ENCODE measurements around the gene MTOR. TPM values are rescaled to one million over a fixed set of nuclear protein-coding genes. Genes with fewer than 3 reads are reported as not detected.

The MTOR gene
- total and polyA plus RNA-seq, 2 donors (not counting 1 experiment from before 2014, with no cell fraction given) = 30.7 to 50.7 TPM

DNA sequence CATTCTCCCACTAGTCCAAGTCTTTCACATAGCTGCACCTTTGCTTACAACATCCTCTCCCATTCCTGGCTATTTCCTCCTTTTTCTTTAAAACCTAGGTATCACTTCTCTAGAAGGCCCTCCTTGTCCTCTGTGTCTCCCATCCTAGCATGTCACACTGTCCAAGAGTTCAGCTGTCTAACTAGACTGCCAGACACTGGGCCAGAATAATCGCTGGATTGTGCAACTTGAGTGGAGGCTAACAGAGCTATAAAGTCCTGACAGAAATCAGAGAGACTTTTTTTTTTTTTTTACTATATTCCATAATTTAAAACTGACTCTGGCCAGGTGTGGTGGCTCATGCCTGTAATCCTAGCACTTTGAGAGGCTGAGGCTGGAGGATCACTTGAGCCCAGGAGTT lies 77.4 kb downstream of the MTOR start:
- Mint-ChIP-seq H3K9me3 (ENCODE audit: insufficient read depth) (no peaks in the 10 kb centered on the region), H3K4me1 (no peaks in the 10 kb centered on the region), H3K27ac (no peak overlapping the region), H3K4me3 (no peak overlapping the region), H3K27me3 (no peaks in the 10 kb centered on the region)
- no peak overlapping the region for H3K27ac ChIP-seq (ENCODE audit: low read length in 2 of 2)
- no peak overlapping the region for H3K4me2 ChIP-seq (replicated peaks; ENCODE audit: low read depth, low read length, poor library complexity, severe bottlenecking)
- no peak overlapping the region for H3K4me3 ChIP-seq (ENCODE audit: control extremely low read depth in 1 of 5, extremely low read depth in 1 of 5, insufficient read depth in 1 of 5, low read depth in 2 of 5, low read length in 4 of 5)
- H3K4me1 ChIP-seq (ENCODE audit: control insufficient read depth in 2 of 2, insufficient read depth in 2 of 2, low read length in 2 of 2) = no peaks in the 10 kb centered on the region
- peaks cover 10% of the 10 kb centered on the region for H3K79me2 ChIP-seq (ENCODE audit: control insufficient read depth, insufficient read depth, low read length)
- TF ChIP-seq EZH2 (IDR thresholded peaks at IDR 0.05; ENCODE audit: borderline replicate concordance, insufficient read depth, low read depth, low read length, poor library complexity, severe bottlenecking) (no peak), CTCF (IDR thresholded peaks at IDR 0.05) (no peak)
- DNase-seq (no peak), ATAC-seq (ENCODE audit: low read depth) (no peak)
- H3K27me3 ChIP-seq (replicated peaks in 1 of 4; ENCODE audit: control extremely low read depth in 1 of 4, control insufficient read depth in 3 of 4, insufficient read depth in 4 of 4, low read length in 3 of 4) = no peaks in the 10 kb centered on the region
- no peaks in the 10 kb centered on the region for H3K9me3 ChIP-seq (ENCODE audit: control extremely low read depth in 1 of 3, control insufficient read depth in 2 of 3, insufficient read depth in 1 of 3, low read length in 2 of 3)
- intact Hi-C loops (cut with micrococcal nuclease) = no loop called here
- no peak overlapping the region for H2AFZ ChIP-seq (ENCODE audit: insufficient read depth, low read depth, low read length, poor library complexity, severe bottlenecking)
- H4K20me1 ChIP-seq (ENCODE audit: control insufficient read depth, insufficient read depth, low read length, poor library complexity, severe bottlenecking) = no peaks in the 10 kb centered on the region
- no CpG with 5 or more reads among the region's 1 CpG for WGBS (ENCODE audit: insufficient coverage)
- ChIA-PET POLR2A (no interaction called here), CTCF (no interaction called here)
- H3K36me3 ChIP-seq (replicated peaks in 1 of 2; ENCODE audit: control extremely low read depth in 1 of 2, control insufficient read depth in 1 of 2, extremely low read depth in 1 of 2, insufficient read depth in 2 of 2, low read length in 1 of 2) = peaks cover 3 to 54% of the 10 kb centered on the region in 2 experiments
- H3K9ac ChIP-seq (ENCODE audit: low read length) = no peak overlapping the region

DNA sequence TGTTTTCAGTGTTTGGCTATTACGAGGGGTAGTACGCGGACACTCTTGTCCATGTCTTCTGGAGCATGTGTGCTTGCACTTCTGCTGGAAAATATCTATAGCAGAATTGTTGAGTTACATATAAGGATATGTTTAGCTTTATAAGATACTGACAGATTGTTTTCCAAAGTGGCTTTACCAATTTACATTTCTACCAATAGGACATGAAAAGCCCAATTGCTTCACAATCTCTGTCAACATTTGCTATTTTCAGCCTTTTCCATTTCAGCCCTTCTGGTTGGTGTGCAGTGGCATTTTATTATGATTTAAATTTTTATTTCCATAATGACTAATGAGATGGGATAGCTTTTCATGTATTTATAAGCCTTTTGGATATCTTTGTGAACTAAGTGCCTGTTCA lies 79.5 kb downstream of the MTOR start:
- H3K4me1 Mint-ChIP-seq = no peaks in the 10 kb centered on the region
- no peaks in the 10 kb centered on the region for H3K27me3 ChIP-seq (replicated peaks in 1 of 4; ENCODE audit: control extremely low read depth in 1 of 4, control insufficient read depth in 3 of 4, insufficient read depth in 4 of 4, low read length in 3 of 4)
- ATAC-seq (ENCODE audit: low read depth) = no peak
- no peaks in the 10 kb centered on the region for H3K4me1 ChIP-seq (ENCODE audit: control insufficient read depth in 2 of 2, insufficient read depth in 2 of 2, low read length in 2 of 2)
- intact Hi-C loops (cut with micrococcal nuclease) = no loop called here
- WGBS (ENCODE audit: insufficient coverage) = no CpG with 5 or more reads among the region's 3 CpGs
- H3K9me3 ChIP-seq (ENCODE audit: control extremely low read depth in 1 of 3, control insufficient read depth in 2 of 3, insufficient read depth in 1 of 3, low read length in 2 of 3) = no peaks in the 10 kb centered on the region
- H3K27ac ChIP-seq (ENCODE audit: low read length in 2 of 2) = no peak overlapping the region
- H3K4me3 Mint-ChIP-seq = no peak overlapping the region
- H3K36me3 ChIP-seq (replicated peaks in 1 of 2; ENCODE audit: control extremely low read depth in 1 of 2, control insufficient read depth in 1 of 2, extremely low read depth in 1 of 2, insufficient read depth in 2 of 2, low read length in 1 of 2) = peaks cover 3 to 47% of the 10 kb centered on the region in 2 experiments
- no peaks in the 10 kb centered on the region for H3K79me2 ChIP-seq (ENCODE audit: control insufficient read depth, insufficient read depth, low read length)
- H3K27ac Mint-ChIP-seq = no peak overlapping the region
- no peak overlapping the region for H3K9ac ChIP-seq (ENCODE audit: low read length)
- no peak for DNase-seq
- no peaks in the 10 kb centered on the region for H4K20me1 ChIP-seq (ENCODE audit: control insufficient read depth, insufficient read depth, low read length, poor library complexity, severe bottlenecking)
- no peak overlapping the region for H3K4me2 ChIP-seq (replicated peaks; ENCODE audit: low read depth, low read length, poor library complexity, severe bottlenecking)
- H3K27me3 Mint-ChIP-seq = no peaks in the 10 kb centered on the region
- H3K9me3 Mint-ChIP-seq (ENCODE audit: insufficient read depth) = no peaks in the 10 kb centered on the region
- no peak overlapping the region for H2AFZ ChIP-seq (ENCODE audit: insufficient read depth, low read depth, low read length, poor library complexity, severe bottlenecking)
- no peak overlapping the region for H3K4me3 ChIP-seq (ENCODE audit: control extremely low read depth in 1 of 5, extremely low read depth in 1 of 5, insufficient read depth in 1 of 5, low read depth in 2 of 5, low read length in 4 of 5)
- ChIA-PET CTCF (interaction anchor here (1.4 kb wide), 1 partner anchor 11 kb away, joined by 3 read pairs; no protein-coding TSS in a partner anchor), POLR2A (no interaction called here)
- TF ChIP-seq CTCF (IDR thresholded peaks at IDR 0.05) (no peak), EZH2 (IDR thresholded peaks at IDR 0.05; ENCODE audit: borderline replicate concordance, insufficient read depth, low read depth, low read length, poor library complexity, severe bottlenecking) (no peak)
